Measurements from ENCODE around the gene NOXA1. TPM values are rescaled to one million over a fixed set of nuclear protein-coding genes. Genes with fewer than 3 reads are reported as not detected.

Gene NOXA1
- total and polyA plus RNA-seq, 4 donors = 1.3 to 3.6 (median 2.4) TPM

DNA sequence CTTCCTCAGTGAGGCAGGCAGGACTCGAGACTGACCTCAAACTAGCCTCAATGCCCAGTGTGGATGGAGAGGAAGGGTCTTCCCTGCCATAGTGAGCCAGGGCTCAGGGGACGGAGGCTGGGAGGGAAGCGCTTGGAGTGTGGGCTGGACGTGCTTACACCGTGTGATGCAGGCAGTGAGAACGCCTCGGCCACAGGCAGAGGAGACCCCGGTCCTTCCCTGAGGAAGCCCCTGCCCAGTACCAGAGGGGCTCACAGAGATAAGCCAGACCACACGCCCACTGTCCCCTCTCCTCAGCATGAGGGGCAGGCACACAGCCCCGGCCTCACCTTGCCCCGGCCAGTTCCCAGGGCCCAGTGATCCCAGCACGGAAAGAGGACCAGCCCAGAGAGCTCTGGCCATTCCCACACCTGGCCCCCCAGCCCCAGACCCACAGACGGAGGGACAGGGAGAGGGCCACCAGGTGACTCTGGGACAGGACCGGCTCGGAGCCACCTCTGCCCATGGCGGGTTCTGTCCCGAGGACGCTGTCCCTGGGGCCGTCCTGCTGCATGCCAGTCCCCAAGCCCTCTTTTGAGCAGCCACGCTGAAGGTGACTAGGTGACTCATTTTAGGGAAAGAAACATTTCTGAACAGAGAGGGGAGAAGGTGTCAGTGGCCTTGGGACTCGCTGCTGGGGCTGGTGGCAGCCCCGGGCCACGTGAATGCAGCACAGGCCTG is 42.0 kb downstream of the NOXA1 start:
- no peak overlapping the region for H3K27ac ChIP-seq (ENCODE audit: low read depth in 1 of 2, low read length in 2 of 2)
- no peaks in the 10 kb centered on the region for H3K4me1 ChIP-seq (ENCODE audit: control insufficient read depth in 4 of 4, insufficient read depth in 4 of 4, low read length in 3 of 4)
- no peaks in the 10 kb centered on the region for H3K27me3 ChIP-seq (ENCODE audit: control insufficient read depth in 4 of 4, insufficient read depth in 4 of 4, low read length in 3 of 4)
- 96% methylated on average over 23 of the region's 23 CpGs for WGBS
- H3K4me3 ChIP-seq (ENCODE audit: low read depth in 1 of 3, low read length in 3 of 3) = no peak overlapping the region
- DNase-seq (ENCODE audit: low spot score) = no peak
- no peak for TF ChIP-seq CTCF (IDR thresholded peaks at IDR 0.05; ENCODE audit: low read depth, low read length, missing input control)
- TF ChIP-seq HNF4G (IDR thresholded peaks at IDR 0.05) = no peak
- TF ChIP-seq RXRA (IDR thresholded peaks at IDR 0.05) = no peak
- TF ChIP-seq ATF3 (IDR thresholded peaks at IDR 0.05) = no peak
- no peak for TF ChIP-seq MAX (IDR thresholded peaks at IDR 0.05)
- TF ChIP-seq SP1 (IDR thresholded peaks at IDR 0.05) = no peak
- TF ChIP-seq JUND (IDR thresholded peaks at IDR 0.05) = no peak
- TF ChIP-seq GABPA (IDR thresholded peaks at IDR 0.05 in 1 of 2, conservative IDR thresholded peaks at IDR 0.05 in 1 of 2) = no peak
- no peak for TF ChIP-seq EGR1 (IDR thresholded peaks at IDR 0.05; ENCODE audit: low read depth in 2 of 2)
- no peak for TF ChIP-seq HNF4A (conservative IDR thresholded peaks at IDR 0.05)
- no peak for TF ChIP-seq FOXA2 (IDR thresholded peaks at IDR 0.05)
- TF ChIP-seq RAD21 (IDR thresholded peaks at IDR 0.05) = no peak
- TF ChIP-seq NR2F2 (IDR thresholded peaks at IDR 0.05) = no peak
- no peak for TF ChIP-seq FOXA1 (IDR thresholded peaks at IDR 0.05)
- no peak for TF ChIP-seq TAF1 (conservative IDR thresholded peaks at IDR 0.05)
- TF ChIP-seq, protein P1, sequence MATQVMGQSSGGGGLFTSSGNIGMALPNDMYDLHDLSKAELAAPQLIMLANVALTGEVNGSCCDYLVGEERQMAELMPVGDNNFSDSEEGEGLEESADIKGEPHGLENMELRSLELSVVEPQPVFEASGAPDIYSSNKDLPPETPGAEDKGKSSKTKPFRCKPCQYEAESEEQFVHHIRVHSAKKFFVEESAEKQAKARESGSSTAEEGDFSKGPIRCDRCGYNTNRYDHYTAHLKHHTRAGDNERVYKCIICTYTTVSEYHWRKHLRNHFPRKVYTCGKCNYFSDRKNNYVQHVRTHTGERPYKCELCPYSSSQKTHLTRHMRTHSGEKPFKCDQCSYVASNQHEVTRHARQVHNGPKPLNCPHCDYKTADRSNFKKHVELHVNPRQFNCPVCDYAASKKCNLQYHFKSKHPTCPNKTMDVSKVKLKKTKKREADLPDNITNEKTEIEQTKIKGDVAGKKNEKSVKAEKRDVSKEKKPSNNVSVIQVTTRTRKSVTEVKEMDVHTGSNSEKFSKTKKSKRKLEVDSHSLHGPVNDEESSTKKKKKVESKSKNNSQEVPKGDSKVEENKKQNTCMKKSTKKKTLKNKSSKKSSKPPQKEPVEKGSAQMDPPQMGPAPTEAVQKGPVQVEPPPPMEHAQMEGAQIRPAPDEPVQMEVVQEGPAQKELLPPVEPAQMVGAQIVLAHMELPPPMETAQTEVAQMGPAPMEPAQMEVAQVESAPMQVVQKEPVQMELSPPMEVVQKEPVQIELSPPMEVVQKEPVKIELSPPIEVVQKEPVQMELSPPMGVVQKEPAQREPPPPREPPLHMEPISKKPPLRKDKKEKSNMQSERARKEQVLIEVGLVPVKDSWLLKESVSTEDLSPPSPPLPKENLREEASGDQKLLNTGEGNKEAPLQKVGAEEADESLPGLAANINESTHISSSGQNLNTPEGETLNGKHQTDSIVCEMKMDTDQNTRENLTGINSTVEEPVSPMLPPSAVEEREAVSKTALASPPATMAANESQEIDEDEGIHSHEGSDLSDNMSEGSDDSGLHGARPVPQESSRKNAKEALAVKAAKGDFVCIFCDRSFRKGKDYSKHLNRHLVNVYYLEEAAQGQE (IDR thresholded peaks at IDR 0.05) = no peak
- TF ChIP-seq YY1 (IDR thresholded peaks at IDR 0.05) = no peak
- TF ChIP-seq ZBTB33 (IDR thresholded peaks at IDR 0.05) = no peak
- H3K9ac ChIP-seq (ENCODE audit: low read depth in 1 of 2, low read length in 2 of 2) = no peak overlapping the region
- peaks cover 0 to 6% (median 0%) of the 10 kb centered on the region in 4 donors for H3K36me3 ChIP-seq (ENCODE audit: control insufficient read depth in 4 of 4, insufficient read depth in 3 of 4, low read depth in 1 of 4, low read length in 3 of 4)
- H3K9me3 ChIP-seq (ENCODE audit: control insufficient read depth in 4 of 4, low read length in 3 of 4) = no peaks in the 10 kb centered on the region

All from liver (tissue), 9 donors.